Measurements from ENCODE around the gene B4GALT6.
"Not testable (repeated sequence)": the region's sequence is repeated elsewhere in the genome, so short reads cannot be mapped to it uniquely, and the experiment has no call there.

Gene B4GALT6, protein sequence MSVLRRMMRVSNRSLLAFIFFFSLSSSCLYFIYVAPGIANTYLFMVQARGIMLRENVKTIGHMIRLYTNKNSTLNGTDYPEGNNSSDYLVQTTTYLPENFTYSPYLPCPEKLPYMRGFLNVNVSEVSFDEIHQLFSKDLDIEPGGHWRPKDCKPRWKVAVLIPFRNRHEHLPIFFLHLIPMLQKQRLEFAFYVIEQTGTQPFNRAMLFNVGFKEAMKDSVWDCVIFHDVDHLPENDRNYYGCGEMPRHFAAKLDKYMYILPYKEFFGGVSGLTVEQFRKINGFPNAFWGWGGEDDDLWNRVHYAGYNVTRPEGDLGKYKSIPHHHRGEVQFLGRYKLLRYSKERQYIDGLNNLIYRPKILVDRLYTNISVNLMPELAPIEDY

DNA sequence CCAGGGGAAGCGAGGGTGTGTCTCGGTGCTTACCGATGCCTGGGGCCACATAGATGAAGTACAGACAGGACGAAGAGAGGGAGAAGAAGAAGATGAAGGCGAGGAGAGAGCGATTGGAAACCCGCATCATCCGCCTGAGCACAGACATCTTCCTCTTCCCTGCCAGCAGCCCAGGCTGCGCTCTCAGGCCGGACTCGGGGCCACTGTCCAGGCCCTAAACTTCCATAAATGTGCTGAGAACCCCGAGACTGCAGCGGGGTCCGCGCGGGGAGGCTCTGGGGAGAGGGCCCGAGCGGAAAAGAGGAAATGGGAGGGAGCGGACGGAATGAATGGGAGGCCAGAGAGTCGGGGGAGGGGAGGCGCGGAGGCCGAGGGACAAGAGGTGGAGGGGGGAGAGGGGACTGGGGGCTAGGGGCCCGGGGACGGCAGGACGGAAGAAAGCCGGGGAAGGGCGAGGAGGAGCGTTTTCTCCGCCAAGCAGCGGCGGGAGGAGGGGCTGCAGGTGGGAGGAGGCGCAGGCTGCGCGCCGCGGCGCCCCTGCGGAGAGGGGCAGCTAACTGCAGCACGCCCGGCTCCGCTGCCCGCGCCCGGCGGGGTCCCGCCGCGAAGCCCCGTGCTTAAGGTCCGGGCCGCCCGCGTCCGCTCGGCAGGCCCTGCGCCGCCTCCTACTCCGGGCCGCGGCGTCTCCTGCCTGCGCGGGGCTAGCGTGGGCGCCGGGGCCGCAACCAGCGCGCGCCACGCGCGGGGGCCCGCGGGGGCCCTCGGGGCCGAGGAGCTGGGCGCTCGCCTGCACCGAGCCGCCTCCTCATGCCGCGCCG, at the start of gene B4GALT6:
Gene B4GALT6 (minus strand): TSS at position 303 of the 818 bp plus-strand sequence. CDS start 155 bp downstream, at position 148.
- DNase-seq: peak in 1 of 2 donors; percentile 11

DNA sequence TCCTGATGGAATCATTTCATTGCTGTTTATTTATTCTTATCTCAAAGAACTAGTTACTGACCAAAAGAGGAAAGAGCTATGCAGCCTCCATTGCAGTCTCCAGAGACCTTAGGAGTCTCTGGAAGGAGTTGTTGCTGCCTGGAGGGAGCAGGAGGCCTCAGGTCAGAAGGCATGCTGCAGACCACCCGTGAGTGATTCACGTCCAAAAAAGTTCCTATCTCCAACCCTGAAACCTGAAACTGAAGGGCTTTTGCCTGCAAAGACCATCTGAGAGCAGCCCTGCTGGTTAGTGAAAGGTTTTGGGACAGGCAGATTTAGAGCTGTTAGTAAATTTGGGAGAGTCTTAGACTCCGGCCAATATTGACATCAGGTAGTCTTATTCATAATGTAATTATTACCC, 47.2 kb upstream of the B4GALT6 start:
- no peak for DNase-seq

DNA sequence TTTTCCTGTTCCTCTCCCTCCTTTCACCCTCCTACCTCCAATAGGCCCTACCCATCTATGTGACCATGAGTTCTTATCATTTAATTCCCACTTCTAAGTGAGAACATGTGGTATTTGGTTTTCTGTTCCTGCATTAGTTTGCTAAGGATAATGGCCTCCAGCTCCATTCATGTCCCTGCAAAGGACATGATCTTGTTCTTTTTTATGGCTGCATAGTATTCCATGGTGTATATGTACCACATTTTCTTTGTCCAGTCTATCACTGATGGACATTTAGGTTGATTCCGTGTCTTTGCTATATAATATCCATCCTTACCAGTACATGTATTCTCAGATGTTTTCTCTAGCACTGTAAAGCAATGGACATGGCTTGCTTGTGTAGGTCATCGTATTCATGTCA, 44.8 kb upstream of the B4GALT6 start:
- DNase-seq: not testable (repeated sequence)

DNA sequence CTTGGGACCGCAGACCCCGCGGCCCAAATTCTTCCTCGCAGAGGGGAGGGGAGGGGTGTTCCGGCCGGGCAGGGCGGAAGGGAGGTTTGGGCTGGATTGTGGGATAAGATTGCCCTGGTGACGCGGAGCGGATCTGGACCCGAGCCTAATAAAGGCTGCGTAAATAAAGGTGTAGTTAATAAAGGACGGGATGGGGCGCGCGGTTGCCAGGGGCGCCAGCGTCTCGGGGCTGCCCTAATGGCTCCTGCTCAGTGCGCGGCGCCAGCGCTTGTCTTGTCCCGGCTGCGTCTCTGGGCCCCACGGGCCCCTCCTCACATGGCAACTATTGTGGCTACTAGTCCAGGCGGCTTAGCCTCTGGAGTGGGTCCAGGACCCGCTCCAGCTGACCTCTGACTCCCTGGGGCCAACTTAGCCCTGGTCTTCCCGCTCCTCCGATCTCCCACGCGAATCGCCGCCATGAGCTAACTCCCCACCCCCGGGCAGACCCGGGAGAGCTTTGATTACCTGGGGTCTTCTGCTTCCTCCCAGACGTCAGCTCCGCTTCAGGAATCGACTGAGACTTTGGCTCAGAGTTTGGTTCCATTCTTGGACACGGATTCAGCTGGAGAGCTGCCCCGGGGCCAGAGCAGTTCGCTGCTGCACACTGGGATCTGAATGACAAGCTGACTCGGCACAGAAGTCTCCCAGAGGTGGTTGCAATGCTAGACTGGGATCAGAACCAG, 39.8 kb upstream of the B4GALT6 start:
- DNase-seq: no peak

DNA sequence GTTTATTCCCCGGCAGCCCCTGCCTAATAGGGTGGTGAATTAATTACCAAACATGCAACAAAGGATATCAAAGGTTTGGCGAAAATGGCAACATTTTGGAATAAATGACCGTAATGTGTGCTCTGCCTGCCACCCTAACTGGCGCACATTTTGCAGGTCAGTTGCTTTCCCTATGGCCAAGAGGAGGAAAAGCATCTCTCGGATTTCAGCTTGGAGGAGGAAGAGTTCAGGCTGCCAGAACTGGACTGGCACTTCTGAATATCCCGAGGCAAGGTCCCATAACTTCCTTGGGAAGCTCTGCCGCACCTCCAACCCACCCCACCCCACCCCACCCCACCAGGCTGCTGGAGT, 39.2 kb upstream of the B4GALT6 start:
- DNase-seq: no peak

DNA sequence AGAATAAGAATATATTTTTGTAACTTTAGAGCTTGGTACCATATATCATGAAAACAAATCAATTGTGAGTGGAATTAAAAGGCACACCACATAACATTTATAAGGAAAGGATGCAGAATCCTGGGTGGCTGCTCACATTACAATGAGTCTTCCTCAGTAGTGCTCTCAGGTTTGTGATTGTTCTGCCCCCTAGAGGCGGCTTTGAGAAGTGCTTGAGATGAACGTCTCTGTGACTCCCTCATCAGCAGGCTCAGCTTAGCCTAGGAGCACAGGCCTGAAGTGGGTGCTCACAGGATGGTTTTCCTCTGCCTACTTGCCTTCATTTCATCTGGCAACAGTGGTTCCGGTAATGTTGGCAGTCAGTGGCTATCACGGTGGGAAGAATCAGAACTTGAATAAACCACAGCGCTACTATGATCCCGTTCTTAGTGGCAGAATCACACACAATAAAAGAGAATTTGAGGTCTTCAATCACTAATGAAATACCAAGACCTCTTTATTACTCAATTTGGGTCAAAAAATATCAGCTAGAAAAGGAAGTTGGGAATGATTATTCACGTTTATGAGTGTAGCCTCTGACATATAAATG, 38.1 kb upstream of the B4GALT6 start:
- peak; percentile 64 to 72 for DNase-seq

DNA sequence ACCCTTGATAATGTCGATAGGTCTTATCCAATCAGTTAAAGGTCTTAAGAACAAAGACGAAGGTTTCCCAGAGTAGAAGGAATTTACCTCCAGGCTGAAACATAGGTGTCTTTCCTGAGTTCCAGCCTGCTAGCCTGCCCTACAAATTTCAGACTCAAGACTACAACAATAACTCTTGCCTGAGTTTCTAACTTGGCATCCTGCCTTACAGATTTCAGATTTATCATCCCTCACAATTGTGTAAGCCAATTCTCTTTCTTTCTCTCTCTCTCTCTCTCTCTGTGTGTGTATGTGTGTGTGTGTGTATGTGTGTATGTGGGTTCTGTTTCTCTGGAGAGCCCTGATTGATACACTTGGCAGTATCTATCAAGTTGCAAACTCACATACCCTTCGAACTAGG, 37.2 kb upstream of the B4GALT6 start:
- DNase-seq: no peak

DNA sequence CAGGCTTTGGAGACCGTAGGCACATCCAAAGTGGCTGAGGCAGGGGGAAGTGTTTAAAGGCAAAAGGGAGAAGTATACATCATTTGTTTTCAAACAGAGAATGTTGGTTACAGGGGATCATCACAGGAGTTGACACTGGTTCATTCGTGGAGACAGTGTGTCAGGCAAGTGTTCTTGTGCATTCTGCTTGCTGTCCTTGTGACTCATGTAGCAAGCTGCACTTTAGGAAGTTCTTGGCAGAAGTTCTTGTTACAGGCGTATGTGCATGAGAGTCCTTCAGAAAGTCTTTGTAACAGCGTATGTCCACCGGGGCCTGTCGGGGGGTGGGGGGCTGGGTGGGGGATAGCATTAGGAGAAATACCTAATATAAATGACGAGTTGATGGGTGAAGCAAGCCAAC, 36.5 kb upstream of the B4GALT6 start:
- DNase-seq: no peak

DNA sequence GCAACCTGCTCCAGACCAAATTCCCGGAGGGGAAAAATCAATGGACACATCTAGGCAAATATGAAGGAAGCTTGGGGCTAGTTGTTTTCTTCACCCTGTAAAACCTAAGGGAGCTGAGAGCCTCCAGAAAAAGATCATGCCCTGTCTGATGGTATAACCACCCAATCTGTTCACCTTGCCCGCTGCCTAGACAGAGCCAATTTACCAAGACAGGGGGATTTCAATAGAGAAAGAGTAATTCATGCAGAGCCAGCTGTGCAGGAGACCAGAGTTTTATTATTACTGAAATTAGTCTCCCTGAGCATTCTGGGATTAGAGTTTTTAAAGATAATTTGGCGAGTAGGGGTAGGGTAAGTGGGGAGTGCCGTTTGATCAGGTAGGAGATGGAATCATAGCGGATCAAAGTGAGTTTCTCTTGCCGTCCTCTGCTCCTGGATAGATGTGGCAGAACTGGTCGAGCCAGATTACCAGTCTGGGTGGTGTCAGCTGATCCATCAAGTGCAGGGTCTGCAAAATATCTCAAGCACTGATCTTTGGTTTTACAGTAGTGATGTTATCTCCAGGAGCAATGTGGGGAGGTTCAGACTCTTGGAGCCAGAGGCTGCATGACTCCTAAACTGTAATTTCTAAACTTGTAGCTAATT, 35.1 kb upstream of the B4GALT6 start:
- DNase-seq: no peak

DNA sequence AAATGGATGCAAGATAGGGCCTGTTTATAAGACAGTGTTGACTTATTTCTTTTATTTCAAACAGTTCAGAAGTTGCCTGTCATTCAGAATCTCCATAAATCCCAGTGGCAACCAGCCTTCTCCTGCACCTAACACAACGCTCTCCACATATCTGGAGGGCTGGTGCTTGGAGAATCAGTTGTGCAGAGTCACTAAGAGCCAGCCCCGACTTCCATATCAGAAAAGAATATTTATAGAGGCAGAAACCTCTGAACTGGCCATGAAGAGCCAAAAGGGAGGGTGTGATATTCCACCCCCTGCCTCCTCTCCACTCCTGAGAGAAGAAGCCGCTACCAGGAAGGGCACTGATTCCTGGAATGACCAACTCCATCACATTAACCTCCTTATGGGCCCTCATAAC, 34.0 kb upstream of the B4GALT6 start:
- no peak for DNase-seq

DNA sequence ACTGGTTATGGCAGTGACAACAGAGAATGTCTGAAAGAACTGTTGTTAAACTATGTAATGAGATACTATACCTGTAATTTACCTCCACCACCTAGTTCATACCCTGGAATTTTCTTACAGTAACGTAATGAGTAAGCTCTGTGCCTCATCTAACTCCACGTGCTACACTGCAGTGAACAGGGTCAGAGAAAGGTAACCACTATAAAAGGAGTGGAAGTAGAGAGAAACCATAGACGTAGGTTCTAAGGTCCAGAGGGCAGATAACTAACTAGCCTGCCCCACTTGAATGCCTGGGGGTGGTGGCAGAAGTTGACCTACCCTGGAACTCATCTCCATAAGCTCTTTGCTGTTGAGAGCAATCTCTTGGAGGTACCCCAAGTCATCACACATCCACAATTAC, 32.0 kb upstream of the B4GALT6 start:
- no peak for DNase-seq

DNA sequence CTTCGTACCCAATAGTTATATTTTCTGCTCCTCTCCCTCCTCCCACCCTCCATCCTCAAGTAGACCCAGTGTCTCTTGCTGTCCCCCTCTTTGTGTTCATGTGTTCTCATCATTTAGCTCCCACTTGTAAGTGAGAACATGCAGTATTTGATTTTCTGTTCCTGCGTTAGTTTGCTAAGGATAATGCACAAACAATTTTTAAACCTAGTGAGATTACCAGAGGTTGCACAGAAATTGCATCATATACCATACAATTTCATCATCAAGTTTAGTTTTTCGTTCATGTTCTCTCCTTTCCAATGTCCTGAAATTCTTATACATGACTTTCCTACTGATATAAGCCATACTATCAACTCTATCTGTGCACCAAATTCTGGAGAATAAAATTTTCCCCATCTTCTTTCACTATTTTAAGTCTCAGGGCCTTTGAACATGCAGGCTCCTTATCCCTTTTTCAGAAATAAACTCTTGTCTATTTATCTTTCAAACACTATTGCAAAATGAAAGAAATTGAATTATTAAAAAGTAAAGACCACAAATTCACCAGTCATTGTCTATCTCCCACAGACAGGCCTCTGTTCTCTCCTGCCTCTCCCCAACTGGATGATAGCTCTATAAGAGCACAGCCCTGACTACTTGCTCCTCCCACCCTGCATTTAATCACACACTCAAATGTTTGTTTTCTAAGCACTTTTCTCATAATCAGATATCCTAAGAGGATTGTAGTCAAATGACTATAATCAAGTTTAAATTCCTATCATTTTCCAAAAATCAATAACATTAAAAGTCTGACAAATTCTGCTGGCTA, 27.2 kb upstream of the B4GALT6 start:
- DNase-seq: no peak

DNA sequence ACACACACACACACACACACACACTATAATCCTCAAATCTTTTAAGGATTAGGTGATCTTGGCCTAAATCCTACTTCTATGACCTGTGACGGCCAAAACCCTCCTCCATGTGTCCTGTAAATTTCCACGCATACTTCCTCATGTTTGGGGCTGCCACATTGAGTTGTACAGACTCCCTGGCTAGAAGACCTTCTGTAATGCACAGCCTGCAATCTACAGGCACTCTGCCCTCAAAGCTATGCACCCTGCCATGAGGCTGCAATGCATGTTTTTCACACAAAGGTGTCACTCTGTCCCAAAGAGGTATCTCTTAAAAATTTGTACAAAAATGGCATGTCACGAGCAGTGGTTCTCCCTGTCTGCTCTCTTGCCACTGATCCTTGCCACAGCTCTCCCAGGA, 26.4 kb upstream of the B4GALT6 start:
- no peak for DNase-seq

DNA sequence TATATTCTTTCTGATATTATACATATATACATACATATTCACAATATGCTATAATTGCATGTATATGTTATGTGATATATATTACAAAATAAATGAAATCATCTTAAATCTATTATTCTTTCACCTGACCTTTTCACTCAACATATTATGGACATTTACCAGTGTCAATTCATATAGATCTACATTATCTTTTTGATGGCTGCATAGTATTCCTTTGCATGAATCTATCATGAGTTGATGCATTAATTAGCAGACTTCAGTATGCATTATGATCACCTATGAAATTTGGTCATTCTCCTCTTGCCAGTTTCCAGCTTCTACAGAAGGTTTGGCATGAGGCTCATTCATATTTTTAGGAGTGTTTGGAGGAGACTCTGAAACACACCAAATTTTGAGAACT, 23.4 kb upstream of the B4GALT6 start:
- DNase-seq: no peak

DNA sequence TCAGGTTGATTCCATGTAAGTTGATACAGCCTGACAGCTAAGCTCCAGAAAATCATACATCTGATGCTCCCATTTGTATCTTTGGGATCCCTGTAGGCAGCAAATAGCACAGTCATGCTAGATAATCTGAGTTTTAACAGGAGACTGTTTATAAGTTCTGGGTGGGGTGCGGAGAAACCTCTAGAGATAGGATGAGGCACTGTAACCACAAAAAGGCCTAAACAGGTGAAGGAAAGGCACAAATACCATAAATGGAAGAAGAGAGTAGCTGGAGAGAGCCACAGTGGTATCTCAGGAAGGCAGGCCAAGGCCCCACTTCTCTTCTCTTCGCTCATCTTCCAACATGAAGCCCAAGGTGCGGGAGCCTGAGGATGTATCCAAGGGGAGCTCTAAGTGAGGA, 18.1 kb upstream of the B4GALT6 start:
- DNase-seq: no peak

DNA sequence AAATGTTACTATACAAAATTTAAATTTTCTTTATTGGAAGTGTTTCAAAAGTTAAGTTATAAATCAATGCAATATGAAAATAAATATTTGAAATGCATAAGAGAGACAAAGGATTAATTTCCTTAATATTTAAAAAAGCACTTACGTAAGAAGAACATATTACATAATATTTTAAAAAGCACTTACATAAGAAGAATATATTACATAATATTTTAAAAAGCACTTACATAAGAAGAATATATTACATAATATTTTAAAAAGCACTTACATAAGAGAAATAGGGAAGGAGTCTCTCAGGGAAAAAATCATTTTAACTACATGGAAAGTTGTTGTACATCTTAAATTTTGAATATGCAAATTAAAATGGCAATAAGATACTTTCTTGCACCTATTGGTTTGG, 17.4 kb upstream of the B4GALT6 start:
- DNase-seq: no peak

DNA sequence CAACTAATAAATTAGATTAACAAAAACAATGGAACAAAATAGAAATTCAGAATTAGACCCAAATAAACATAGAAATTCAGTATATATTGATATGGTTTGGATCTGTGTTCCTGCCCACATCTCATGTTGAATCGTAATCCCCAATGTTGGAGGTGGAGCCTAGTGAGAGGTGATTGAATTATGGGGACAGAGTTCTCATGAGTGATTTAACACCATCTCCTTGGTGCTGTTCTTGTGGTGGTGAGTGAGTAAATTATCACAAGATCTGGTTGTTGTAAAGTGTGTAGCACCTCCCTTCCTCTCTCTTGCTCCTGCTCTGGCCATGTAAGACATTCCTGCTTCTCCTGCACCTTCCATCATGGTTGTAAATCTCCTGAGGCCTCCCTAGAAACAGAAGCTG, 16.6 kb upstream of the B4GALT6 start:
- no peak for DNase-seq

DNA sequence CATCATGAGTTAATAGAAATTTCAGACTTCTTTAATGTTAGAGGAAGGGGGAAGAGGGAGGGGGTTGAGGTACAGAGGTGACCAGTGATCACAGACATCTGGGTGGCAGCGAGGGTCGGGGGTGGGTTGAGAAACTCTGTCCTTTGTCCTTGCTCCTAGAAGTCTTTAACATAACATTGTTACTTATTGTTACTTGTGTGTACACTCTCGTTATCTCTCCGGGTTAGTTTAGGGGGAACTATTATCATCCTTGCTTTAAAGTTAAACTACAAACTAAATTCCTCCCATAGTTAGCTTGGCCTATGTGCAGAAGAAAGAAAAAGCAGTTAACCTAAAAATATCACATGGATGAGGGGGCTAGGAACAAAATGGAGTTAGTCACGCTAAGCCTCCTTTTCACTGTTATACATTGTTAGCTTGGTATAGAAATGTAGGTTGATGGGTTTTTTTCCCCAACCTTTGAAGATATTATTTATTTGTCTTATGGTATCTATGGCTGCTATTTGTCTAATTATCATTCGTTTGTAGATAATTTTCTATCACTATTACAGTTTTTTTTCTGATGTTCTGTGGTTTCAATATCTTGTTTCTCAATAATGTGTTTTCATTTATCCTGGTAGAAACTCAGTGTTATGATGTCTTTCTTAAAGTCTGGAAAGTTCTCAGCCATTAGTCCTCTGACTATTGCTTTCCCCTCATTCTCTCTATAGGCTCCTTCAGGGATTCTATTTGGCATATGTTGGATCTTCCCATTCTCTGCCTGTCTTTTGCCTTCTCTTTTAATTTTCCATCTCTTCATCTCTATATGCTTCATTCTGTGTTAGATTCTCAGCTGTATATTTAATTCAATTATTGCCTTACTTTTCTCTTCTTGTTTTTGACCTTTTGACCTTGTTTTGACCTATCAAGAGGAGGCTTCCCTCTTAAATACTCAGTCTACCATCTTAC, 13.2 kb upstream of the B4GALT6 start:
- DNase-seq: no peak

DNA sequence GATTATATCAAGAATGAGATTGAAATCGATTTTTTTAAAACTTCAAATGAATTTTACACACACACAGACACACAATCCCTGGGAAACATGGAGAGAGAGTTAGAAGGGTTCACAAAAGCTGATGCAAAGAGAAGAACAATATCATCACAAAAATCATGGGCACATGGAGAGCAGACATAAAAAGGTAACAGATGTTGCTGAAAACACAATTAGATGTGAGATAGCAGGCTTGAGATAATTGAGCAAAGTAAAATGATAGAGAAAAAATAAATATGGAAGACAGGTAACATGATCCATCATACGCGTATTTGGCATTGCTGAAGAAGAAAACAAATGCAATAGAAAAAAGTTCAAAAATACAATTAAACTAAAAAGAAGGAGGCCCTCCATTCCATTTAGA, 11.6 kb upstream of the B4GALT6 start:
- DNase-seq: no peak

DNA sequence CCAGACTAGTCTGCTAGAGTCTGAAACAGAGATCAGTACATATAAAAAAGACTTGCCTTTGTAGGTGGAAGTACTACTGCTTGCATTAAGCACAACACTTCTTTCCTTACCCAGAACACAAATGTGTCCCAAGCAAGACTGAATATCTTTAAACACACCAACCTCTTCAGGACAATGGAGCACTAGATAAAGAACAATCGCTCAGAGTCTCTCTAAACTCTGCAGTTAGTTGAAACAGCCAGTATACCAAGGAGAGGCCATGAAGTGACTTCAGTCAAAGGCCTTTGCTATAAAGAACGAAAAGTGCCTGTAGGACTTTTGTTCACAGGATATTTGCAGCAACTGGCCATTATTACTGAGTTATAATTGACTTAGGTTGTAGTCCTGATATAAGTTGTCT, 9.9 kb upstream of the B4GALT6 start:
- DNase-seq: no peak

DNA sequence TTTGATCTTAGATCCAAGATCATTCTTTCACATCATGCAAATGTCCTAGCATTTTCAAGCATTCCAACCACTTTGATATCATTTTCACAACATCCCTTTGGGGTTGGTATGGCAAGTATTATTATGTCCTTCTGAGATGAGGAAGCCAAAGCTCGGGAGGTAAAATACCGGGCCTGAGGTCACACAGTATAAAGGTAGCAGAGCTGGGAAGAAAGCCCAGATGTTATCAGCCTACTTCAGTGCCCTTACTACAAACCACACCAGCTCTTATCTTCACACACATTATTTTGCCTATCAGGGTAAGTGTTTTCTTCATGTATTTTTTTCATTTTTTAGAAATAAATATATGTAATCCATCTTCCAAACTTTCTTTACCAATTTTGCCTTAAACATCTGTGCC, 4.2 kb upstream of the B4GALT6 start:
- no peak for DNase-seq
